HUES48 (cell line): Measurements from ENCODE around the gene GTF3C5.

Experiments used
- H3K27ac ChIP-seq: one replicate; pipeline ENCODE4 v1.7.0; 2013; ENCODE audit warnings: low read depth, low read length, inconsistent platforms
- H3K27me3 ChIP-seq: 2 replicates; pipeline ENCODE4 v1.6.1; 2013; ENCODE audit warnings: mild to moderate bottlenecking, low read length; ENCODE audit not compliant: control insufficient read depth, insufficient read depth
- H3K36me3 ChIP-seq: 2 replicates; pipeline ENCODE4 v1.6.1; 2013; ENCODE audit warnings: low read length; ENCODE audit not compliant: control insufficient read depth, insufficient read depth
- H3K4me1 ChIP-seq: 2 replicates; pipeline ENCODE4 v1.6.1; 2013; ENCODE audit warnings: mild to moderate bottlenecking, low read length; ENCODE audit not compliant: control insufficient read depth, insufficient read depth
- H3K4me3 ChIP-seq: 2 replicates; pipeline ENCODE4 v1.5.1; 2013; ENCODE audit warnings: mild to moderate bottlenecking, low read depth, low read length
- H3K9ac ChIP-seq: 2 replicates; pipeline ENCODE4 v1.6.1; 2013; ENCODE audit warnings: mild to moderate bottlenecking, low read depth, low read length, moderate library complexity
- H3K9me3 ChIP-seq: 2 replicates; pipeline ENCODE4 v1.6.1; 2013; ENCODE audit warnings: low read length; ENCODE audit not compliant: control insufficient read depth, insufficient read depth

The GTF3C5 gene

GRCh38 chr9:133030317-133031129 lies at the start of gene GTF3C5:
Gene GTF3C5 (plus strand): TSS chr9:133030997. CDS start chr9:133031012, 15 bp downstream.
- no peaks in the 10 kb centered on the region for H3K4me1 ChIP-seq
- no peaks in the 10 kb centered on the region for H3K9me3 ChIP-seq
- H3K9ac ChIP-seq = peak within 1 kb of the TSS; percentile 95
- peak within 1 kb of the TSS; percentile 93 for H3K27ac ChIP-seq
- H3K27me3 ChIP-seq = no peaks in the 10 kb centered on the region
- peak within 1 kb of the TSS; percentile 97 for H3K4me3 ChIP-seq
- H3K36me3 ChIP-seq = peaks cover 6% of the 10 kb centered on the region

GRCh38 chr9:132982458-132982857 lies 48.3 kb upstream of the GTF3C5 start:
- peaks cover 24% of the 10 kb centered on the region for H3K27me3 ChIP-seq

GRCh38 chr9:132983491-132984201 lies 47.2 kb upstream of the GTF3C5 start:
- H3K9me3 ChIP-seq = no peaks in the 10 kb centered on the region
- H3K4me3 ChIP-seq = no peak overlapping the region
- H3K27me3 ChIP-seq = peaks cover 17% of the 10 kb centered on the region
- no peaks in the 10 kb centered on the region for H3K36me3 ChIP-seq
- H3K4me1 ChIP-seq = peaks cover 3% of the 10 kb centered on the region; the same call in 1 of the 2 replicates
- H3K9ac ChIP-seq = no peak overlapping the region
- no peak overlapping the region for H3K27ac ChIP-seq

More at GRCh38 chr9:132982458-132982857, 48.3 kb upstream of the GTF3C5 start:
- H3K36me3 ChIP-seq = no peaks in the 10 kb centered on the region
- no peak overlapping the region for H3K4me3 ChIP-seq
- peaks cover 6% of the 10 kb centered on the region for H3K4me1 ChIP-seq
- H3K9me3 ChIP-seq = no peaks in the 10 kb centered on the region
- H3K27ac ChIP-seq = no peak overlapping the region
- no peak overlapping the region for H3K9ac ChIP-seq

DNA sequence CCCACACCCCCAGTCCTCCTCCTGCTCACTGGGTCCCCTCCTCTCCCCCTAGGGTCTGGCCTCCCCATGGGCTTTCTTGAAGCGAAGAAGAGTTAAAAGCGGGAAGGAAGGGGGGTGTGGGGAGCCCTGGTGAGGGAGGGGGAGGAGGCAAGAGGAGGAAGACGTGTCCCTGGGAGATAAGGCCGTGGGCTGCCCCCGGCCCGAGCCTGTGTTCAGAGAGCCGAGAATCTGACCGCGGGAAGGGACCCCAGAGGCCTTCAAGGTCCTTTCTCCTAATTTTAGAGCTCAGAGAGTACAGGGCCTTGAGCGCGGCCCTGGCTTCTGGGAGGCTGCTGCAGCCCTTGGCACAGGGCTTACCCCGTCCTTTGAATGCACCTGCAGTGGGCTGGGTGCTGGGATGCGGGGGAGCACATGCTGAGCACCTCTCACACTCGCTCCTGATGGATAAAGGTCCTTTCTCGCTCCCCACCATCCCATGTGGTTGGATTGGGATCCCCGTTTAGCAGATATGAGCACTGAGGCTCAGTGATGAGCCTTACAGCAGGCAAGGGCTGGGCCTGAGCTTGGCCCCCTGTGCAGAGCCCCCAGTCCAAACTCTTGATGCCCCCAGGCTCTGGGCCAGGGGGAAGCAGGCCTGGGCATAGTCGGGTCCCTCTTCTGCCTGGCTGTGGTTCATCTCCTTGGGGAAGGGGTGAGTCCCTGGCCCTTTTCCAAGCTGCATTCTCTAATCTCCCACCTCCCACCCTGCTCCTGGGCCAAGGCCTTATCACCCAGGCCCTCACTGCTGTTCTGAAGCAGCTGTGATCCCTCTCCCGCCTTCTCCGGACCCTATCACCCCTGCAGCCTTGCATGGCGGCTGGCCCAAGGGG lies 46.4 kb upstream of the GTF3C5 start:
- no peaks in the 10 kb centered on the region for H3K36me3 ChIP-seq
- H3K9ac ChIP-seq = no peak overlapping the region
- H3K4me1 ChIP-seq = no peaks in the 10 kb centered on the region
- peaks cover 10% of the 10 kb centered on the region for H3K27me3 ChIP-seq
- H3K27ac ChIP-seq = no peak overlapping the region
- no peak overlapping the region for H3K4me3 ChIP-seq
- no peaks in the 10 kb centered on the region for H3K9me3 ChIP-seq

DNA sequence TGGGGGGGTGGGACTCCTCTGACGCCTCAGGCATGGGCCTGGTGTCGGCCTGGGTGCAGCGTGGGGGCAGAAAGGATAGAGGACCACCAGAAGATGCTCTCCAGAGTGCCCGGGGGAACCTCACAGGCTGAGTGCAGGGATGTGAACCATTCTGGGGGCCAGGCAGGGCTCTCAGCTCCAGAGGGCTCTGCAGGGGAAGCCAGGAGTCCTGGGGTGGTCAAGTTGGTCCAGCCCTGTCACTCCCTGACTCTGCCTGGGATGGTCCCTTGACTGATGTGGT lies 45.8 kb upstream of the GTF3C5 start:
- no peaks in the 10 kb centered on the region for H3K4me1 ChIP-seq
- peaks cover 5% of the 10 kb centered on the region; the same call in 1 of the 2 replicates for H3K27me3 ChIP-seq
- no peak overlapping the region for H3K4me3 ChIP-seq
- H3K27ac ChIP-seq = no peak overlapping the region
- H3K9ac ChIP-seq = no peak overlapping the region
- H3K36me3 ChIP-seq = no peaks in the 10 kb centered on the region
- no peaks in the 10 kb centered on the region for H3K9me3 ChIP-seq

GRCh38 chr9:132985489-132985888 lies 45.3 kb upstream of the GTF3C5 start:
- H3K4me3 ChIP-seq = no peak overlapping the region
- peaks cover under 1% of the 10 kb centered on the region; the same call in 1 of the 2 replicates for H3K27me3 ChIP-seq
- H3K36me3 ChIP-seq = no peaks in the 10 kb centered on the region
- H3K9me3 ChIP-seq = no peaks in the 10 kb centered on the region
- no peak overlapping the region for H3K27ac ChIP-seq
- H3K4me1 ChIP-seq = no peaks in the 10 kb centered on the region
- no peak overlapping the region for H3K9ac ChIP-seq

DNA sequence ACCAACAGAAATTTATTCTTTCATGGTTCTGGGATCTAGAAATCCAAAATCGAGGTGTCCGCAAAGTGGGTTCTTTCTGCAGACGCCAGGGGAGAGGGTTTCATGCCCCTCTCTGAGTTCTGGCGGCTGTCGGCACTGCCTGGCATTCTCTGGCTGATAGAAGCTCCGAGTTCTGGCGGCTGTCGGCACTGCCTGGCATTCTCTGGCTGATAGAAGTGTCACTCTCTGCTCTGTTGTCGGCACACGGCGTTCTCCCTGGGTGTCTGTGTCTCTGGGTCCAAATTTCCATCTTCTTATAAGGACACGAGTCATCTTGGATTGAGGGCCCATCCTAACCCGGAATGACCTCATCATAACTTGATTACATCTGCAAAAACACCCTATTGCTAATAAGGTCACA lies 44.7 kb upstream of the GTF3C5 start:
- H3K27me3 ChIP-seq = no peaks in the 10 kb centered on the region
- H3K27ac ChIP-seq = no peak overlapping the region
- H3K9ac ChIP-seq = no peak overlapping the region
- no peak overlapping the region for H3K4me3 ChIP-seq
- H3K36me3 ChIP-seq = no peaks in the 10 kb centered on the region
- no peaks in the 10 kb centered on the region for H3K9me3 ChIP-seq
- no peaks in the 10 kb centered on the region for H3K4me1 ChIP-seq

GRCh38 chr9:132986640-132987620 lies 43.9 kb upstream of the GTF3C5 start:
- Histone ChIP-seq H3K27me3 (no peaks in the 10 kb centered on the region), H3K9me3 (no peaks in the 10 kb centered on the region), H3K4me1 (no peaks in the 10 kb centered on the region), H3K4me3 (no peak overlapping the region), H3K9ac (no peak overlapping the region), H3K27ac (no peak overlapping the region), H3K36me3 (no peaks in the 10 kb centered on the region)

DNA sequence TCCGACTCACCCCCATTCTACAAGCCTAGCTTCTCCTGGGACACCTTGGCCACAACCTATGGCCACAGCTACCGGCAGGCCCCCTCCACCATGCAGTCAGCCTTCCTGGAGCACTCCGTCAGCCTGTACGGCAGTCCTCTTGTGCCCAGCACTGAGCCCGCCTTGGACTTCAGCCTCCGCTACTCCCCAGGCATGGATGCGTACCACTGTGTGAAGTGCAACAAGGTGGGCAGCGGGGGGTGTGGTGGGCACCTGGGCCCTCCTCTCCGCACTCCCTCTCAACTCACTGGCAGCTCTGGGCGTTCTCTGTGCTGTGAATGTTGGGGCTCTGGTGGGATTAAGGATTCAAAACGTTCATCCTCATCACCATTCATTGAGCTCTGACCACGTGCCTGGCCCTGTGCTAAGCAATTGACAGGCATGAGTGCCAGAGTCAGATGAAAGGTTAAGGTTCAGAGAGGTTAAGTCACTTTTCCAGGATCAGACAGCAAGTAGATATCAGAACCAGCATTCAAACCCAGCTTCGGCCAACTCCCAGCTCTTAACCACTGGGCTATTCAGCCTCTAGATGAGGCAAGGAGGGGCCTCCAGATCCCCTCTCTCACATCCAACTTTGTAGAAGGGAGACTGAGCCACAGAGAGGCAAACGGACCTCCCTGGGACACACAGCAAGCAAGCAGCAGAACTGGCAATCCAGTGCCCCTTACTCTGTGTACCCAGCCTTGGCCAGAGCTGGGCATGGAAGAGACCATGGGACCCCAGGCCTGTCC lies 42.4 kb upstream of the GTF3C5 start:
- no peak overlapping the region for H3K9ac ChIP-seq
- no peak overlapping the region for H3K4me3 ChIP-seq
- no peaks in the 10 kb centered on the region for H3K4me1 ChIP-seq
- no peaks in the 10 kb centered on the region for H3K36me3 ChIP-seq
- H3K27me3 ChIP-seq = no peaks in the 10 kb centered on the region
- H3K27ac ChIP-seq = no peak overlapping the region
- H3K9me3 ChIP-seq = no peaks in the 10 kb centered on the region

GRCh38 chr9:132989014-132989310 lies 41.8 kb upstream of the GTF3C5 start:
- no peaks in the 10 kb centered on the region for H3K36me3 ChIP-seq
- H3K4me3 ChIP-seq = no peak overlapping the region
- H3K4me1 ChIP-seq = 0 out of 2 replicates have a peak, but pooled peaks cover 4% of the 10 kb centered on the region
- no peaks in the 10 kb centered on the region for H3K9me3 ChIP-seq
- no peaks in the 10 kb centered on the region for H3K27me3 ChIP-seq
- H3K27ac ChIP-seq = no peak overlapping the region
- H3K9ac ChIP-seq = no peak overlapping the region
